Suprapubic skin (tissue), 4 donors: Measurements from ENCODE around the gene ACP3. TPM values are rescaled to one million over a fixed set of nuclear protein-coding genes. Genes with fewer than 3 reads are reported as not detected.
"Not testable (repeated sequence)": the region's sequence is repeated elsewhere in the genome, so short reads cannot be mapped to it uniquely, and the experiment has no call there.

Experiments used
- DNase-seq, 2 donors: peaks; one replicate each; pipeline ENCODE4 v3.0.0-alpha.2; 2019; ENCODE audit warnings: low spot score in 2 of 2
- H3K27ac ChIP-seq: fragments of 200-600 bp; sonication (generic); one replicate; pipeline ENCODE4 v1.5.1; 2019
- H3K27me3 ChIP-seq: fragments of 200-600 bp; sonication (generic); one replicate; pipeline ENCODE4 v1.5.1; 2019
- H3K36me3 ChIP-seq: fragments of 200-600 bp; sonication (generic); one replicate; pipeline ENCODE4 v1.5.1; 2019
- H3K4me1 ChIP-seq: fragments of 200-600 bp; sonication (generic); one replicate; pipeline ENCODE4 v1.5.1; 2019
- H3K4me3 ChIP-seq: fragments of 200-600 bp; sonication (generic); one replicate; pipeline ENCODE4 v1.5.1; 2019; ENCODE audit warnings: mild to moderate bottlenecking
- H3K9me3 ChIP-seq: fragments of 200-600 bp; sonication (generic); one replicate; pipeline ENCODE4 v1.5.1; 2019
- EP300 ChIP-seq: sonication (generic); formaldehyde crosslinking; IDR thresholded peaks from one replicate; pipeline ENCODE4 v1.6.1; 2017; ENCODE audit warnings: antibody characterized with exemption
- POLR2A ChIP-seq, 2 donors: fragments of 450-650 bp; IDR thresholded peaks; one replicate each; pipeline ENCODE4 v1.6.1; 2017; ENCODE audit warnings: antibody characterized with exemption in 2 of 2, mild to moderate bottlenecking in 2 of 2, moderate library complexity in 2 of 2
- POLR2AphosphoS5 ChIP-seq, 3 donors: sonication (generic); formaldehyde crosslinking; IDR thresholded peaks; one replicate each; pipeline ENCODE4 v1.6.1; 2017; ENCODE audit warnings: antibody characterized with exemption in 3 of 3
- WGBS: methylation state at CpG from one replicate; pipeline ENCODE4 v1.1.5; 2018; 5-methylcytosine and 5-hydroxymethylcytosine counted together
- total RNA-seq, 4 donors: library from RNA; depleted of rRNA; stranded (reverse); fragments of >200 nt; gene quantifications; one replicate each; pipeline ENCODE4 v1.1.0, GENCODE V29; 2016
- TF ChIP-seq, protein P1 (sequence below), 2 donors: fragments of 200-600 bp in 1 of 2; fragments of 450-650 bp in 1 of 2; sonication (generic) in 1 of 2; IDR thresholded peaks; one replicate each; pipeline ENCODE4 v1.5.1; 2016 to 2019; ENCODE audit warnings: antibody characterized with exemption in 2 of 2, mild to moderate bottlenecking in 1 of 2, moderate library complexity in 1 of 2

Gene ACP3
- total RNA-seq, 4 donors from 2014 or later, result 38.2 to 71.7 (median 60.1) TPM

DNA sequence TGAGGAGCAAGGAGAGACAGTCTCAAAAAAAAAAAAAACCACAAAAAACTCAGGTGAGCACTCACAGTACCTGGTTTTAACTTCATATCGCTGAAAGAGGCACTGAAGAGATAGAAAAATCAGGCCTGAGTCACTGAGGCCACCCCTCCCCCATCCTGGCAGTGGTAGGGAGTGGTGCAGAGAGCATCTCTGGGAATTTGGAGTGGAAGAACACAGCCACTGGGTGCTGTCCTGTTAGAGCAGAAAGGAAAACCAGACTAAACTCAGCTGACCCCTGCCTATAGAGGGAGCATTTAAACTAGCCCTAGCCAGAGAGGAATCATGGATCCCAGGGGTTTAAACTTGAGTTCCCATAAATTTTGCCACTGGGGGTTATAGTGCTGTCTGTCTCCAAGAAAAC lies 77.9 kb downstream of the ACP3 start:
- no peaks in the 10 kb centered on the region for H3K4me1 ChIP-seq
- no peaks in the 10 kb centered on the region for H3K36me3 ChIP-seq
- H3K27ac ChIP-seq, result no peak overlapping the region
- TF ChIP-seq POLR2AphosphoS5 (IDR thresholded peaks at IDR 0.05), result no peak
- TF ChIP-seq, protein P1, sequence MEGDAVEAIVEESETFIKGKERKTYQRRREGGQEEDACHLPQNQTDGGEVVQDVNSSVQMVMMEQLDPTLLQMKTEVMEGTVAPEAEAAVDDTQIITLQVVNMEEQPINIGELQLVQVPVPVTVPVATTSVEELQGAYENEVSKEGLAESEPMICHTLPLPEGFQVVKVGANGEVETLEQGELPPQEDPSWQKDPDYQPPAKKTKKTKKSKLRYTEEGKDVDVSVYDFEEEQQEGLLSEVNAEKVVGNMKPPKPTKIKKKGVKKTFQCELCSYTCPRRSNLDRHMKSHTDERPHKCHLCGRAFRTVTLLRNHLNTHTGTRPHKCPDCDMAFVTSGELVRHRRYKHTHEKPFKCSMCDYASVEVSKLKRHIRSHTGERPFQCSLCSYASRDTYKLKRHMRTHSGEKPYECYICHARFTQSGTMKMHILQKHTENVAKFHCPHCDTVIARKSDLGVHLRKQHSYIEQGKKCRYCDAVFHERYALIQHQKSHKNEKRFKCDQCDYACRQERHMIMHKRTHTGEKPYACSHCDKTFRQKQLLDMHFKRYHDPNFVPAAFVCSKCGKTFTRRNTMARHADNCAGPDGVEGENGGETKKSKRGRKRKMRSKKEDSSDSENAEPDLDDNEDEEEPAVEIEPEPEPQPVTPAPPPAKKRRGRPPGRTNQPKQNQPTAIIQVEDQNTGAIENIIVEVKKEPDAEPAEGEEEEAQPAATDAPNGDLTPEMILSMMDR (IDR thresholded peaks at IDR 0.05), result no peak
- TF ChIP-seq POLR2A (IDR thresholded peaks at IDR 0.05), result no peak
- TF ChIP-seq EP300, result no peak
- H3K9me3 ChIP-seq, result no peaks in the 10 kb centered on the region
- H3K27me3 ChIP-seq, result no peaks in the 10 kb centered on the region
- H3K4me3 ChIP-seq, result no peak overlapping the region
- DNase-seq, result no peak
- 79% methylated on average over 1 of the region's 1 CpG for WGBS

DNA sequence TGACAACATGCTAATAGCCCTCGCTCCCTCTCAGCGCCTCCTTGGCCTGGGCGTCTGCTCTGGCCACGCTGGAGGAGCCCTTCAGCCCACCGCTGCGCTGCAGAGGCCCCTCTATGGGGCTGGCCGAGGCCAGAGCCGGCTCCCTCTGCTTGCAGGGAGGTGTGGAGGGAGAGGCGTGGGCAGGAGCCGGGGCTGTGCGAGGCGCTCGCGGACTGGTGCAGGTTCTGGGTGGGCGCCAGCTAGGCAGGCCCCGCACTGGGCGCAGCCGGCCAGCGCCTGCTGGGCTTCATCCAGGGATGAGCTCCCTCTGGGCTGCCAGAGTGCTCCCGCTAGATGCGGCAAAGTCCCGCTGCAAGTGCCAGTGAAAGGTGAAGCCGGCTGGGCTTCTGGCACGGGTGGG lies 79.0 kb downstream of the ACP3 start:
- TF ChIP-seq EP300 (no peak), POLR2A (IDR thresholded peaks at IDR 0.05) (no peak), POLR2AphosphoS5 (IDR thresholded peaks at IDR 0.05) (no peak)
- TF ChIP-seq, protein P1 (IDR thresholded peaks at IDR 0.05), result no peak
- no peaks in the 10 kb centered on the region for H3K36me3 ChIP-seq
- H3K9me3 ChIP-seq, result no peaks in the 10 kb centered on the region
- DNase-seq, result no peak
- no peaks in the 10 kb centered on the region for H3K27me3 ChIP-seq
- H3K4me1 ChIP-seq, result no peaks in the 10 kb centered on the region
- H3K27ac ChIP-seq, result no peak overlapping the region
- H3K4me3 ChIP-seq, result no peak overlapping the region
- WGBS, result 94% methylated on average over 22 of the region's 24 CpGs

DNA sequence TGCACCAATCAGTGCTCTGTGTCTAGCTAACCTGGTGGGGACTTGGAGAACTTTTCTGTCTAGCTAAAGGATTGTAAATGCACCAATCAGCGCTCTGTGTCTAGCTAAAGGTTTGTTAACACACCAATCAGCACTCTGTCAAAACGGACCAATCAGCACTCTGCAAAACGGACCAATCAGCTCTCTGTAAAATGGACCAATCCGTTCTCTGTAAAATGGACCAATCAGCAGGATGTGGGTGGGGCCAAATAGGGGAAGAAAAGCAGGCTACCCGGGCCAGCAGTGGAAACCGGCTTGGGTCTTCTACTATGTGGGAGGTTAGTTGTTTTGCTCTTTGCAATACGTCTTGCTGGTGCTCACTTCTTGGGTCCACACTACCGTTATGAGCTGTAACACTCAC lies 79.6 kb downstream of the ACP3 start:
- not testable (repeated sequence) for H3K4me1 ChIP-seq, H3K36me3 ChIP-seq, H3K27ac ChIP-seq, H3K27me3 ChIP-seq, DNase-seq, H3K4me3 ChIP-seq, H3K9me3 ChIP-seq
- 82% methylated on average over 8 of the region's 8 CpGs for WGBS

DNA sequence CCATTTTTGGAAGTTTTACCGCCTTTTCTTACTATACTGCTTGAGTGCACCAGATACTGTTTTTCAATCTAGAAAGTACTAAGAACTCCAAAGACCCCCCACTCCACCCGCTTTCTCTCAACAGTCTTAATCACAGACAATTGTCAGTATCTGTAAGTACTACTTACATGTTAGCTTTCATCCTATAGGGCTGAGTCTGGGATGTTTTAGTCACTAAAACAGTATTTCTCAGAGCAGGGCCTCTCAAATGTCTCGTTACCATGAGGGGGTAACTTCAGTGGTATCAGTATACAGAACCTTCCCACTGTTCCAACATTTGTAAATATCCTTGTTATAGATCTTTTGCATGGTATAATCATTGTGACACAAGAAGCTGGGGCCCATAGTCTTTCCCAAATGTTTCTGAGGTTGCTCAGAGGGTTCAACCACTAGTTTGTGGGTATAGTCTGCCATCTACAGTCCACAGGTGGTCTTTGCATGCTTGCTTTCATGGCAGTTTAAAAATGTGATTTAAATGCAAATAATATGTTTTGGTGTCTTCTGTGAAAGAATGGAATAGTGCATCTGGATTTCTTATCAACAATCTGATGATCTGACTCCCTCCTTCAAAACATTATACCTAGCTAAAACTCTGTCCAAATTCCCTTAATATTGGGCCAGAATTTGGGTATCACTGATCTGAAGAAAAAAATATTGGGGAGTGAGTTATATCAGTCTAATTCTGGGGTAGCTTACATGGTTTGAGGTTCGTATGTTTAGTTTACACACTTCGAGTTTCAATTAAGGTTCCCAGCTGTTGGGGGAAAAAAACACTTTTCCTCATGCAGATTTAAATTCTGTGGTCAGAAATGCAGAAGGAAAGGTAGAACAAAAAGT lies 82.1 kb downstream of the ACP3 start:
- Histone ChIP-seq H3K4me1 (no peaks in the 10 kb centered on the region), H3K27ac (no peak overlapping the region), H3K4me3 (no peak overlapping the region), H3K27me3 (no peaks in the 10 kb centered on the region), H3K9me3 (no peaks in the 10 kb centered on the region), H3K36me3 (no peaks in the 10 kb centered on the region)
- 73% methylated on average over 5 of the region's 5 CpGs for WGBS
- TF ChIP-seq POLR2AphosphoS5 (IDR thresholded peaks at IDR 0.05) (no peak), POLR2A (IDR thresholded peaks at IDR 0.05) (no peak), EP300 (no peak)
- TF ChIP-seq, protein P1 (IDR thresholded peaks at IDR 0.05), result peak; percentile 16 to 62
- DNase-seq, result no peak

DNA sequence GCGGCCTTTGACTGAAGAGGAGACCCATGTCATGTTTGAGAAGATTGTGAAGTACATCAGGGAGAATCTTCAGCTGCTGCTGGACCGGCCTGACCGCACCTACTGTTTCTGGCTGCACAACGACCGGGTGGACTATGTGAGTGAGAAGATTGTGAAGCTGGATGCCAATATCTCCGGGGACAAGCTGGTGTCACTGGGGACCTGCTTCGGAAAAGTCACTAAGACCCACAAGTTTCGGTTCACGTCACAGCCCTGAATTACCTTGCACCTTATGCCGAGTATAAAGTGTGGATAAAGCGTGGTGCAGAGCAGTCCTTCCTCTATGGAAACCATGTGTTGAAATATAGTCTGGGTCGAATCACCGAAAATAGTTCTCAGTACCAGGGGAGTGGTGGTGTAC lies 84.0 kb downstream of the ACP3 start:
- H3K27ac ChIP-seq, result no peak overlapping the region
- no peaks in the 10 kb centered on the region for H3K27me3 ChIP-seq
- no peaks in the 10 kb centered on the region for H3K9me3 ChIP-seq
- 87% methylated on average over 13 of the region's 13 CpGs for WGBS
- H3K4me3 ChIP-seq, result no peak overlapping the region
- no peaks in the 10 kb centered on the region for H3K36me3 ChIP-seq
- TF ChIP-seq POLR2A (IDR thresholded peaks at IDR 0.05), result no peak
- TF ChIP-seq, protein P1 (IDR thresholded peaks at IDR 0.05), result no peak
- no peak for DNase-seq
- H3K4me1 ChIP-seq, result no peaks in the 10 kb centered on the region
